Keratinocyte (primary cell): ENCODE measurements around the gene NT5M. TPM values are rescaled to one million over a fixed set of nuclear protein-coding genes. Genes with fewer than 3 reads are reported as not detected.

Source experiments
- DNase-seq: peaks from one replicate; pipeline ENCODE4 v3.0.0-alpha.2; 2011; ENCODE audit warnings: low read depth, missing footprints, low spot score
- FAIRE-seq: peaks from 2 replicates; lab custom pipeline; 2011; peaks lifted over from hg19 to GRCh38; lab: Jason Lieb, UNC
- H2AFZ ChIP-seq: 2 replicates; pipeline ENCODE4 v1.6.0; 2012; ENCODE audit warnings: low read length, control low read depth, inconsistent platforms; ENCODE audit not compliant: control insufficient read depth
- H3K27ac ChIP-seq: 2 replicates; pipeline ENCODE4 v1.5.1; 2011; ENCODE audit warnings: low read length; ENCODE audit not compliant: control insufficient read depth, insufficient read depth
- H3K27me3 ChIP-seq: 3 replicates; pipeline ENCODE4 v1.6.0; 2011; ENCODE audit warnings: low read length; ENCODE audit not compliant: control insufficient read depth, insufficient read depth; ENCODE audit errors: extremely low read depth
- H3K36me3 ChIP-seq, 2 experiments: 2 replicates in 1 of 2; 3 replicates in 1 of 2; pipeline ENCODE4 v1.5.1; 2011; ENCODE audit warnings: low read length in 2 of 2, mild to moderate bottlenecking in 1 of 2; ENCODE audit not compliant: control insufficient read depth in 2 of 2, insufficient read depth in 2 of 2; ENCODE audit errors: extremely low read depth in 1 of 2
- H3K4me1 ChIP-seq: 3 replicates; pipeline ENCODE4 v1.5.1; 2011; ENCODE audit warnings: low read length; ENCODE audit not compliant: control insufficient read depth, insufficient read depth; ENCODE audit errors: extremely low read depth
- H3K4me2 ChIP-seq: 3 replicates; pipeline ENCODE4 v1.6.0; 2011; ENCODE audit warnings: low read depth, low read length; ENCODE audit not compliant: control insufficient read depth, insufficient read depth; ENCODE audit errors: extremely low read depth
- H3K4me3 ChIP-seq, 3 experiments: fragments of 200-600 bp in 1 of 3; sonication (generic) in 1 of 3; 2 replicates in 2 of 3; 3 replicates in 1 of 3; pipeline ENCODE4 v1.5.1; 2011 to 2016; ENCODE audit warnings: low read length in 3 of 3, mild to moderate bottlenecking in 3 of 3, control low read depth in 2 of 3, inconsistent platforms in 1 of 3, low read depth in 1 of 3, mixed read lengths in 1 of 3, mixed run types in 1 of 3, moderate library complexity in 1 of 3; ENCODE audit not compliant: control insufficient read depth in 2 of 3, insufficient read depth in 2 of 3; ENCODE audit errors: extremely low read depth in 1 of 3
- H3K79me2 ChIP-seq: 2 replicates; pipeline ENCODE4 v1.6.0; 2012; ENCODE audit warnings: low read length; ENCODE audit not compliant: control insufficient read depth, insufficient read depth
- H3K9ac ChIP-seq: 3 replicates; pipeline ENCODE4 v1.6.0; 2011; ENCODE audit warnings: low read length; ENCODE audit not compliant: control insufficient read depth, insufficient read depth; ENCODE audit errors: extremely low read depth
- H3K9me1 ChIP-seq: 3 replicates; pipeline ENCODE4 v1.6.0; 2011; ENCODE audit warnings: low read length; ENCODE audit not compliant: control insufficient read depth, insufficient read depth; ENCODE audit errors: extremely low read depth
- H3K9me3 ChIP-seq: 2 replicates; pipeline ENCODE4 v1.5.1; 2012; ENCODE audit warnings: low read depth, low read length; ENCODE audit not compliant: control insufficient read depth
- H4K20me1 ChIP-seq: 3 replicates; pipeline ENCODE4 v1.6.0; 2011; ENCODE audit warnings: low read length; ENCODE audit not compliant: control insufficient read depth, insufficient read depth; ENCODE audit errors: extremely low read depth
- CTCF ChIP-seq, 3 experiments: IDR thresholded peaks in 1 of 3; conservative IDR thresholded peaks in 1 of 3; optimal IDR thresholded peaks in 1 of 3; 2 replicates in 2 of 3; 3 replicates in 1 of 3; pipeline versions ENCODE3 to v1.5.1; 2011; ENCODE audit warnings: low read length in 3 of 3, mild to moderate bottlenecking in 3 of 3, moderate library complexity in 2 of 3, control low read depth in 1 of 3, inconsistent platforms in 1 of 3; ENCODE audit not compliant: insufficient read depth in 2 of 3; ENCODE audit errors: extremely low read depth in 1 of 3
- EZH2 ChIP-seq: IDR thresholded peaks from one replicate; pipeline ENCODE4 v1.6.1; 2012; ENCODE audit warnings: inconsistent platforms, mild to moderate bottlenecking, low read length, moderate library complexity
- dilution Hi-C: fragments of 300-500 bp; cut with MboI; formaldehyde crosslinking; loops from one replicate; pipeline ENCODE4 v1.7.0; 2020; ENCODE audit warnings: low sequenced_read_pairs; ENCODE audit not compliant: extremely low pct_ligation_motif_present
- polyA plus RNA-seq, 5 experiments: library from polyadenylated mRNA; depleted of rRNA in 3 of 5; stranded (reverse) in 3 of 5; stranded (forward) in 1 of 5; unstranded in 1 of 5; fragments of >200 nt; gene quantifications; 1 replicate in 1 of 5; 2 replicates in 3 of 5; 3 replicates in 1 of 5; pipeline versions ENCODE4 v1.2.1 to v1.2.3, GENCODE V29; 2011 to 2012; ENCODE audit warnings: missing spikeins in 2 of 5, low read depth in 1 of 5, low replicate concordance in 1 of 5

Gene NT5M
- polyA plus RNA-seq, 1 donor (not counting 4 experiments of a cell fraction or from before 2014, with no cell fraction given) = 0.16 TPM

- H3K36me3 ChIP-seq = no peaks in the 10 kb centered on the region
- no peaks in the 10 kb centered on the region for H3K4me1 ChIP-seq
- TF ChIP-seq EZH2 = no peak
- no peak for TF ChIP-seq CTCF (optimal IDR thresholded peaks at IDR 0.05 in 1 of 3, IDR thresholded peaks at IDR 0.05 in 1 of 3, conservative IDR thresholded peaks at IDR 0.05 in 1 of 3; ENCODE audit: extremely low read depth in 1 of 3, insufficient read depth in 2 of 3, low read length in 3 of 3)
- dilution Hi-C loops = no loop called here
- no peak for FAIRE-seq
- H2AFZ ChIP-seq = no peak overlapping the region
- no peaks in the 10 kb centered on the region for H3K79me2 ChIP-seq
- H3K27ac ChIP-seq = no peak overlapping the region
- peaks cover 27% of the 10 kb centered on the region for H3K27me3 ChIP-seq
- no peak for DNase-seq
- no peak overlapping the region for H3K9ac ChIP-seq
- no peaks in the 10 kb centered on the region for H3K9me1 ChIP-seq
- no peaks in the 10 kb centered on the region for H3K9me3 ChIP-seq
- H3K4me2 ChIP-seq = no peak overlapping the region
- H4K20me1 ChIP-seq = no peaks in the 10 kb centered on the region
- no peak overlapping the region for H3K4me3 ChIP-seq
These were observed 41.5 kb downstream of the NT5M start for GRCh38 chr17:17344507-17345293.

GRCh38 chr17:17345294-17345597, 42.1 kb downstream of the NT5M start:
- no peak overlapping the region for H3K9ac ChIP-seq
- H3K79me2 ChIP-seq = no peaks in the 10 kb centered on the region
- peaks cover 27% of the 10 kb centered on the region for H3K27me3 ChIP-seq
- no peaks in the 10 kb centered on the region for H3K36me3 ChIP-seq
- no peaks in the 10 kb centered on the region for H3K4me1 ChIP-seq
- no peaks in the 10 kb centered on the region for H3K9me1 ChIP-seq
- no peak for FAIRE-seq
- TF ChIP-seq CTCF (optimal IDR thresholded peaks at IDR 0.05 in 1 of 3, IDR thresholded peaks at IDR 0.05 in 1 of 3, conservative IDR thresholded peaks at IDR 0.05 in 1 of 3; ENCODE audit: extremely low read depth in 1 of 3, insufficient read depth in 2 of 3, low read length in 3 of 3) (no peak), EZH2 (no peak)
- no peak overlapping the region for H2AFZ ChIP-seq
- no peak overlapping the region for H3K27ac ChIP-seq
- no peak overlapping the region for H3K4me2 ChIP-seq
- dilution Hi-C loops = no loop called here
- no peak for DNase-seq
- H4K20me1 ChIP-seq = no peaks in the 10 kb centered on the region
- H3K4me3 ChIP-seq = no peak overlapping the region
- no peaks in the 10 kb centered on the region for H3K9me3 ChIP-seq
